ENCODE data around the gene MDC1.

Gene MDC1

DNA sequence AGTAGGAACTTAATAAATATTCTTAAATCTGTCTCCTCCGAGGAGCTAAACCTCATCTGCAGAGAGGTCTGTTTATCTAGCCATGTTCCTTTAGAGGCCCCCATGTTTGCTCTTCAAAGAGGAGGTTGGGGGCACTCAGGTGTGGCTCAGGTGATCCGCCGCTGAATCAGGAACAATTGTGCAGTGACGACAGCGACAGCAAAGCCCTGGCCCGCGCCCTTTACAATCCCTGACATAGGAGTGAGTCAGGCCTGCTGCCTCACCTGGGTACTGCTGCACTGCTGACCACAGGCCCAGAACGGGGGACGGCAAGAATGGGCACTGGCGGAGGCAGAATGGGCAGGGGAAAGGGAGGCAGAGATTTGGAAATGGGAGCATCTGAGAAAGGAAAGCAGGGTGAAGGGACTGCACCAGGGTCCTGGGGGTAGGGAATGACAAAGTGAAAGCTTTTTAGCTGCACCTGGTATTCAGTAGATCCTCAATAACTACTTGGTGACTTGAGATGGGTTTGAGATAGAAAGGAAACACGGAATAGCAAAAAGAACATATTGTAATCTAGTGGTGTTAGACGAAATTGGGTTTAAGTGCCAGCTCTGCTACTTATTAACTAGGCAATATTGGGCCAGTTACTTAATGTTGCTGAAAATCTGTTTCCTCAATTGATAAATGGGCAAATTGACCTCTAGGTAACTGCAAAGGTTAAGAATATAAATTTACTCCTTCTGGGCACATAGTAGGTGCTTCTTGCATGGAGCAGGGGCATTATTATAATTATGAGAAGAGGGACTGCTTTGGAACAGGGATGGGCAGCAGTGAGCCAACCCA lies 32.7 kb upstream of the MDC1 start:
- Histone ChIP-seq H3K4me2 (ENCODE audit: low read depth, low read length, poor library complexity, severe bottlenecking) (no peak overlapping the region), H3K9me3 (ENCODE audit: insufficient read depth, low read depth, low read length) (no peaks in the 10 kb centered on the region), H3K4me3 (ENCODE audit: low read length, poor library complexity, severe bottlenecking) (no peak overlapping the region), H3K36me3 (ENCODE audit: insufficient read depth, low read length) (no peaks in the 10 kb centered on the region), H3K27me3 (ENCODE audit: insufficient read depth, low read length, poor library complexity, severe bottlenecking) (no peaks in the 10 kb centered on the region), H2AFZ (ENCODE audit: low read length) (no peak overlapping the region), H3K4me1 (ENCODE audit: insufficient read depth, low read length, poor library complexity, severe bottlenecking) (no peaks in the 10 kb centered on the region), H3K79me2 (ENCODE audit: insufficient read depth, low read length) (no peaks in the 10 kb centered on the region), H4K20me1 (ENCODE audit: insufficient read depth, low read length, poor library complexity, severe bottlenecking) (no peaks in the 10 kb centered on the region), H3K9me2 (replicated peaks; ENCODE audit: low read depth, low read length) (no peaks in the 10 kb centered on the region), H3K9ac (ENCODE audit: low read depth, low read length, poor library complexity, severe bottlenecking) (no peak overlapping the region), H3F3A (ENCODE audit: low read depth) (no peaks in the 10 kb centered on the region)
- no peak for TF ChIP-seq EZH2phosphoT487 (IDR thresholded peaks at IDR 0.05; ENCODE audit: borderline replicate concordance)
- TF ChIP-seq, protein P1, sequence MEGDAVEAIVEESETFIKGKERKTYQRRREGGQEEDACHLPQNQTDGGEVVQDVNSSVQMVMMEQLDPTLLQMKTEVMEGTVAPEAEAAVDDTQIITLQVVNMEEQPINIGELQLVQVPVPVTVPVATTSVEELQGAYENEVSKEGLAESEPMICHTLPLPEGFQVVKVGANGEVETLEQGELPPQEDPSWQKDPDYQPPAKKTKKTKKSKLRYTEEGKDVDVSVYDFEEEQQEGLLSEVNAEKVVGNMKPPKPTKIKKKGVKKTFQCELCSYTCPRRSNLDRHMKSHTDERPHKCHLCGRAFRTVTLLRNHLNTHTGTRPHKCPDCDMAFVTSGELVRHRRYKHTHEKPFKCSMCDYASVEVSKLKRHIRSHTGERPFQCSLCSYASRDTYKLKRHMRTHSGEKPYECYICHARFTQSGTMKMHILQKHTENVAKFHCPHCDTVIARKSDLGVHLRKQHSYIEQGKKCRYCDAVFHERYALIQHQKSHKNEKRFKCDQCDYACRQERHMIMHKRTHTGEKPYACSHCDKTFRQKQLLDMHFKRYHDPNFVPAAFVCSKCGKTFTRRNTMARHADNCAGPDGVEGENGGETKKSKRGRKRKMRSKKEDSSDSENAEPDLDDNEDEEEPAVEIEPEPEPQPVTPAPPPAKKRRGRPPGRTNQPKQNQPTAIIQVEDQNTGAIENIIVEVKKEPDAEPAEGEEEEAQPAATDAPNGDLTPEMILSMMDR (conservative IDR thresholded peaks at IDR 0.05; ENCODE audit: low read length): no peak

DNA sequence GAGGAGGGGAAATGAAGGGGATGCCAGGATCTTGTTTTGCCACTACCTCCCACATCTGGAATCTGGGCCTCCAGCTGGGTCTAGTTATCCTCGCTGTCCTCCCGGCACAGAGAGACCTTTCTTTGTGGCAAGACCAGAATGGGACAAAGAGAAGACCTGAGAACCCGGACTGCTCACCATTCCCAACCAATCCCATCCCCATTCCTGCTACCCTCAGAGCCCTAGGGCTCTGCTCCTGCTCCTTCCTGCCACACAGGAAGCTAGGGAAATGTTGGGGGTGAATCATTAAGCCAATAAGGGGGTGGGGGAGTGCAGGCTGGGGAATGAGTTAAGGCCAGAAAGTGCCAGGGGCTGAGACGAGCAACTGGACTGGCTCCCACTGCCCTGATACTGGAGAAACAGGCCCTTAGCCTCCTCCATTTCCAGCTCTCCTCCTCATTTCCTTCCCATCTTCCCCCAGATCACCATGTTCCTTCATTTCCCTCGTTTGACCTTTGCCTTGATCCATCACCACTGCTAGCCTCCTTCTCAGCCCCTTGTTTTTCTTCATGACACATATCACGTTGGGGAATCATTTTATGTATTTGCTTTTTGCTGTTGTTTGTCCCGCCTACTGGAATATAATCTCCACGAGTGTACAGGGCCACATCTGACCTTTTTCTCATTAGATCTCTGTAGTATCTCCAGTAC lies 31.9 kb upstream of the MDC1 start:
- Histone ChIP-seq H3K4me3 (ENCODE audit: low read length, poor library complexity, severe bottlenecking) (no peak overlapping the region), H3K9me2 (replicated peaks; ENCODE audit: low read depth, low read length) (no peaks in the 10 kb centered on the region), H4K20me1 (ENCODE audit: insufficient read depth, low read length, poor library complexity, severe bottlenecking) (no peaks in the 10 kb centered on the region), H2AFZ (ENCODE audit: low read length) (no peak overlapping the region), H3F3A (ENCODE audit: low read depth) (no peaks in the 10 kb centered on the region), H3K27me3 (ENCODE audit: insufficient read depth, low read length, poor library complexity, severe bottlenecking) (no peaks in the 10 kb centered on the region), H3K4me2 (ENCODE audit: low read depth, low read length, poor library complexity, severe bottlenecking) (no peak overlapping the region), H3K9ac (ENCODE audit: low read depth, low read length, poor library complexity, severe bottlenecking) (no peak overlapping the region), H3K9me3 (ENCODE audit: insufficient read depth, low read depth, low read length) (no peaks in the 10 kb centered on the region), H3K36me3 (ENCODE audit: insufficient read depth, low read length) (no peaks in the 10 kb centered on the region), H3K79me2 (ENCODE audit: insufficient read depth, low read length) (no peaks in the 10 kb centered on the region), H3K4me1 (ENCODE audit: insufficient read depth, low read length, poor library complexity, severe bottlenecking) (peaks cover 7% of the 10 kb centered on the region)
- TF ChIP-seq, protein P1 (conservative IDR thresholded peaks at IDR 0.05; ENCODE audit: low read length): no peak
- TF ChIP-seq EZH2phosphoT487 (IDR thresholded peaks at IDR 0.05; ENCODE audit: borderline replicate concordance): no peak

DNA sequence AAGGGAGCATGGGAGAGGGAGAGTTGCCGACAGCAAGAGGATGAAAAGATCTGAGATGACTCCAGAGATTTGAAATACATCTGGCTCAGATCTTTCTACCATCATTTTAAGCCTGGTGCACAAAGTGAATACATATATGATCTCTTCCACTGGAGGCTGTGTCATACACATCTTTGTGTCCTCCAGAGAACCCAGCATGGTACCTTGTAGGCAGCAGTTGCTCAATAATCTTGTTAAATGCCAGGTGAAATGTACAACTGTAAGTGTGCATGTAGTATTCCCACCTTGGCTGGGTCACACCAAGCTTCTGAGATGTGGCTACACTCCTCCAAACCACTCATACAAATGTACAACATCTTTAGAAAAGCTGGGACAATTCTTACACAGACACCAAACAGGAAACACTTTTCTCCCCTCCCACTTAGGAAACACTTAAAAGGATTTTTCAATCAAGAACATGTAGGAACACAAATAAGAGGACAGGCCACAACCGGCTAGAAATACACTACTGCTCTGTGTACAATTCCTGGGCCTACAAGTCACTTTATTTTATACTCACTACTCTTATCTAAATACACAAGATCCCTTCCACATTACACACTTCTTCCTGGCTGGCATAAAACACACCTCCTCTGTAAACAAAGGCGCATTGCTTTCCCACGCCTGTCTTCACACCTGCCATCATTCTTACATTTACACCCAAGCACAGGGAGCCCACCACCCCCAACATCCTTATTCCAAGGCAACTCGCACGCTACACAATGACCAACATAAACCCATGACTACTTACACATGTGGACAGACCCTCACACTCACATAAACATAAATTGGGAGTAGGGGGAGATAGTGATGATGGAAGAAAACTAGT lies 31.1 kb upstream of the MDC1 start:
- Histone ChIP-seq H3K9me2 (replicated peaks; ENCODE audit: low read depth, low read length) (no peaks in the 10 kb centered on the region), H3K36me3 (ENCODE audit: insufficient read depth, low read length) (no peaks in the 10 kb centered on the region), H3F3A (ENCODE audit: low read depth) (peaks cover 3% of the 10 kb centered on the region), H4K20me1 (ENCODE audit: insufficient read depth, low read length, poor library complexity, severe bottlenecking) (peaks cover 7% of the 10 kb centered on the region), H3K4me3 (ENCODE audit: low read length, poor library complexity, severe bottlenecking) (no peak overlapping the region), H3K4me2 (ENCODE audit: low read depth, low read length, poor library complexity, severe bottlenecking) (no peak overlapping the region), H2AFZ (ENCODE audit: low read length) (no peak overlapping the region), H3K27me3 (ENCODE audit: insufficient read depth, low read length, poor library complexity, severe bottlenecking) (no peaks in the 10 kb centered on the region), H3K9me3 (ENCODE audit: insufficient read depth, low read depth, low read length) (no peaks in the 10 kb centered on the region), H3K4me1 (ENCODE audit: insufficient read depth, low read length, poor library complexity, severe bottlenecking) (peaks cover 15% of the 10 kb centered on the region), H3K79me2 (ENCODE audit: insufficient read depth, low read length) (no peaks in the 10 kb centered on the region), H3K9ac (ENCODE audit: low read depth, low read length, poor library complexity, severe bottlenecking) (no peak overlapping the region)
- no peak for TF ChIP-seq EZH2phosphoT487 (IDR thresholded peaks at IDR 0.05; ENCODE audit: borderline replicate concordance)
- TF ChIP-seq, protein P1 (conservative IDR thresholded peaks at IDR 0.05; ENCODE audit: low read length): no peak

Measured in Loucy (cell line).